HG03432 (cell line): ENCODE data around the gene MOCOS.

Experiments
- ATAC-seq: cut with Tn5 transposase; IDR thresholded peaks from one replicate; pipeline ENCODE4 v1.9.1; 2021; ENCODE audit warnings: mild to moderate bottlenecking, moderate library complexity; ENCODE audit not compliant: unreplicated experiment

The MOCOS gene

GRCh38 chr18:36176711-36177110 is 10.6 kb upstream of the MOCOS start:
- ATAC-seq = no peak

- ATAC-seq = no peak
Observed at GRCh38 chr18:36177913-36178312, 9.4 kb upstream of the MOCOS start.

- ATAC-seq = no peak
Observed at GRCh38 chr18:36179562-36180355, 7.5 kb upstream of the MOCOS start.

GRCh38 chr18:36181441-36181840 is 5.9 kb upstream of the MOCOS start:
- ATAC-seq = no peak

GRCh38 chr18:36181898-36182506 is 5.3 kb upstream of the MOCOS start:
- ATAC-seq = no peak

GRCh38 chr18:36183033-36183432 is 4.3 kb upstream of the MOCOS start:
- no peak for ATAC-seq

GRCh38 chr18:36183987-36184386 is 3.3 kb upstream of the MOCOS start:
- ATAC-seq = no peak

- no peak for ATAC-seq
Observed at GRCh38 chr18:36185157-36185556, 2.1 kb upstream of the MOCOS start.

GRCh38 chr18:36185901-36186460 is 1.3 kb upstream of the MOCOS start:
- ATAC-seq = no peak

- no peak for ATAC-seq
Observed at GRCh38 chr18:36186461-36187192, 670 bp upstream of the MOCOS start.

GRCh38 chr18:36187826-36188721 is 777 bp downstream of the MOCOS start:
- ATAC-seq = no peak

- no peak for ATAC-seq
Observed at GRCh38 chr18:36188916-36189315, 1.6 kb downstream of the MOCOS start.

GRCh38 chr18:36189486-36189885 is 2.2 kb downstream of the MOCOS start:
- no peak for ATAC-seq

GRCh38 chr18:36191286-36191685 is 4.0 kb downstream of the MOCOS start:
- no peak for ATAC-seq

GRCh38 chr18:36191711-36192110 is 4.4 kb downstream of the MOCOS start:
- no peak for ATAC-seq

- ATAC-seq = no peak
Observed at GRCh38 chr18:36194600-36195315, 7.5 kb downstream of the MOCOS start.

GRCh38 chr18:36195427-36196122 is 8.3 kb downstream of the MOCOS start:
- no peak for ATAC-seq

GRCh38 chr18:36196238-36196995 is 9.1 kb downstream of the MOCOS start:
- no peak for ATAC-seq
